ENCODE data around the gene FAM13C. TPM values are rescaled to one million over a fixed set of nuclear protein-coding genes. Genes with fewer than 3 reads are reported as not detected.

Gene FAM13C
- total RNA-seq, 4 donors from 2014 or later = 11.4 to 29.5 (median 22.0) TPM

DNA sequence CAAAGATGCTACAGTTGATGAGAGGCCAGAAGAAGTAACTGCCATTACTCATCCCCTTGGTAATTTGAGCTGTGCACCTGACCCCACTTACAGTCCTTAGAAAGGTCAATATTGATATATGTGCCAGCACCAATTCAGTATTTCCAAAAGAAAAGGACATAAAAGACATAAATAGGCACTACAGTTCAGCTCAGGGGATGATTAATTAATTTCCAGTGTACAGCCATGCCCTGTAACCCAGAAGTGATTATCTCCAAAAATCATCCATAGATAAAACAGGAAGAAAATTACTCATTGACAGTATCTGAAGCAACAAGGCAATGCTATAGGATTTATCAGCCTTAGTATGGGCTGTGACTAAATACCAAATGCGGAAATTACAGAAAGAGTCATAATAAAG is 103.5 kb downstream of the FAM13C start:
- TF ChIP-seq, protein P1, sequence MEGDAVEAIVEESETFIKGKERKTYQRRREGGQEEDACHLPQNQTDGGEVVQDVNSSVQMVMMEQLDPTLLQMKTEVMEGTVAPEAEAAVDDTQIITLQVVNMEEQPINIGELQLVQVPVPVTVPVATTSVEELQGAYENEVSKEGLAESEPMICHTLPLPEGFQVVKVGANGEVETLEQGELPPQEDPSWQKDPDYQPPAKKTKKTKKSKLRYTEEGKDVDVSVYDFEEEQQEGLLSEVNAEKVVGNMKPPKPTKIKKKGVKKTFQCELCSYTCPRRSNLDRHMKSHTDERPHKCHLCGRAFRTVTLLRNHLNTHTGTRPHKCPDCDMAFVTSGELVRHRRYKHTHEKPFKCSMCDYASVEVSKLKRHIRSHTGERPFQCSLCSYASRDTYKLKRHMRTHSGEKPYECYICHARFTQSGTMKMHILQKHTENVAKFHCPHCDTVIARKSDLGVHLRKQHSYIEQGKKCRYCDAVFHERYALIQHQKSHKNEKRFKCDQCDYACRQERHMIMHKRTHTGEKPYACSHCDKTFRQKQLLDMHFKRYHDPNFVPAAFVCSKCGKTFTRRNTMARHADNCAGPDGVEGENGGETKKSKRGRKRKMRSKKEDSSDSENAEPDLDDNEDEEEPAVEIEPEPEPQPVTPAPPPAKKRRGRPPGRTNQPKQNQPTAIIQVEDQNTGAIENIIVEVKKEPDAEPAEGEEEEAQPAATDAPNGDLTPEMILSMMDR (IDR thresholded peaks at IDR 0.05; ENCODE audit: low read depth) = no peak

DNA sequence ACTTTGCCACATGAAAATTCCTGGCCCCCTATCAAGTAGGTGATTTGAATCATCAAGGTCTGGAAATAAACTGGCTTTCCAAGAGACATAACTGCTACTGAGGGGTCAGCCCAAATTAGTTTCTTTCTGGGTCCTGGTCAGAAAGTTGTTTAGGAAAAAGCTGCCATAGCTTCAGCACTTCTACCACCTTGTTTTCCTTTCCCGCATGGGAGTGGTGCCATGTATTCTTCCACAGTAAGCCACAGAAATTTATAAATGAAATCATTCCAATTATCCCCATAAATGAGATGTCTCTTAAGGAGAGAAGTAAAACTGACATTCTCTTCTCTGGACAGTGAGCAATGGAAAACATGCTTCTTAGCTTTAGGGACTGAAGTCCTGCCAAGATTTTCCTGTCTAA is 105.1 kb downstream of the FAM13C start:
- TF ChIP-seq, protein P1 (IDR thresholded peaks at IDR 0.05; ENCODE audit: low read depth) = no peak

DNA sequence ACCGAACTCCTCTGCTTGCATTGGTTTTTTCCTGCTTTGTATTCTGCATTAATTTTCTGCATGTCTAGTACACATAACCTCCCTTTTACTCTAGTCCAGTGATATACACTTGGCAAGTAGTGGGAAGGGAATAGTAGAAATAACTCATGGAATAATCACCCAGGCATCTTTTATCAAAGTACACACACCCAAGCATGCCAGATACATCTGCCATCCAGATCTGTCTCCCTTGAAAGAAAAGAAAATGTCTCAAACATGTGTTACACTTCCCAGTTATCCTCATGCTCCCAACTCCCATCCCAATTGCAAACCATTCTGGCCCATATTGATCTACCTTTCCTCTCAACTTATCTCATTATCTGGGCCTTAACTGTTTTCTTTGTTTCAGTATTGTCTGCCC is 106.9 kb downstream of the FAM13C start:
- TF ChIP-seq, protein P1 (IDR thresholded peaks at IDR 0.05; ENCODE audit: low read depth) = no peak

DNA sequence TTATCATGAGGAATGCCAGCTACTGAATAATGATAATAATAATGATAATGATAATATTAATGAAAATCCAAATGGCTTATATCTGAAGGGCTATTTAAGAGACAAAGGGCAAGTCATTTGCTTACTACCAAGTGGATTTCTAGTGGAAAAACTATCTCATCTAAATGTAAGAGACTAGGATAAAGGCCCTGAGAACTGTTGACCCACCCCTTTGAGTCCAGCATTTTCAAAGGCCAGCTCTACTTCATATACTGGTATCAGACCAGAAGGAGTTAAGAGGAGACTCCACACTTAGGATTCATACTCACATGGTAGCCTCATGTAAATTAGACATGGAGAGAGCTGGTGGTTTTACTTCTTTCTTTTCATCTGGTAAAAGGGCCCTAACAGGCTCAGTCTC is 109.9 kb downstream of the FAM13C start:
- TF ChIP-seq, protein P1 (IDR thresholded peaks at IDR 0.05; ENCODE audit: low read depth) = no peak

DNA sequence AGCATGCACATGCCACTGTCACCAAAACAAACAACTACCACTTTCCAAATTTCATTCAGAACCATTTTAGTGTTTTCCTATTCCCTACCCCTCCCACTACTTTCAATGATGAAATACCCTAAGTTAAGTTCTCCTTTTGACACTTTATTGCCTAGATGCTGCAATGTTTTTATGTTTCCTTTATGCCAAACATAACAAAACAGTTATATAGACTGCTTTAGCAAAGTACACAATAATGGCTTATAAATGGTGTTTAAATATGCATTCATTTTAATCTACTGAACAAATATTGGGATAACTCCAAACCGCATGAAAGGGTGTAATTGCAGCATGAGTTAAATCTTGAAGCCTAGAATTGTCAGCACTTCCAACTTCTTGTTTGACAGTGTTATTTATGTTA is 116.7 kb downstream of the FAM13C start:
- TF ChIP-seq, protein P1 (IDR thresholded peaks at IDR 0.05; ENCODE audit: low read depth) = no peak

DNA sequence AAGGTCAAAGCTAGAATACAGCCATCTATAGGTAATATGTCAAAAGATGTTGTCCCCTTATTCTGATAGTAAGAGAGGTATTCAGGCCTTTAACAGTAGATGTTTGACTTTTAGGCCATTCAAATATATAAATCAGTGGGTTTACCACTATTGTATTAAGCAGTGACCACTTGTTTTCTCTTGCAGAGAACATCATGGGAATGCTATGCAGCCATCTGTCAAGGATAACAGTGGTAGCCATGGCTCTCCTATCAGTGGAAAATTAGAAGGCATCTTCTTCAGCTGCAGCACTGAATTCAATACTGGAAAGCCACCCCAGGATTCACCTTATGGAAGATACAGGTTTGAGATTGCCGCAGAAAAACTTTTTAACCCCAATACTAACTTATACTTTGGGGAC is 117.5 kb downstream of the FAM13C start:
- TF ChIP-seq, protein P1 (IDR thresholded peaks at IDR 0.05; ENCODE audit: low read depth) = no peak

DNA sequence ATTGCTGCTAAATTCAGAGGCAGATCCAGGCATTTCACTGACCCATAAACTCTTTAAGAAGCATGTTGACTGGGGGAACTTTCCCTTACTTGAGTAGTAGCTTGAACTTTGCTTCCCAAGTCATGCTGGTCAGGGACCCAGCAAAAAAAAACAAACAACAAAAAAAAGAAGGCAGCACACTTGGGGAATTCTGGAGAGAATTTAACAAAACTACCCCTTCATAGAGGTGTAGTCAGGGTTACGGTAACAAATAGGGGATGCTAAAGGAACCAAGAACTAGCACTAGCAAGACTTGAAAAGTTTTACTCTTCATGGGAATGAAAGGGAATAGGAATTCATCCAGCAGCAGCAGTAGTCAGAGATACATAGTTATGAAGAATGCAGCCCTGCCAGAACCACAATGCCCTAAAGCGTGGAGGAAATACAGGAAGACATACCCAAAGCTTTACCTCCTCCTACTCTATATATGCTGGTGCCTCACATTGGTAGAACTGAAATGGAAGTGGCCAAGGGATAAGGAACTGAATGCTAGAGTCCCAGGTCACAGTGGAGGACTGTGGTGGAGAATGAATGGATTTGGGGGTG is 118.6 kb downstream of the FAM13C start:
- TF ChIP-seq, protein P1 (IDR thresholded peaks at IDR 0.05; ENCODE audit: low read depth) = no peak
